Measurements from ENCODE around the gene NRG2. TPM values are rescaled to one million over a fixed set of nuclear protein-coding genes. Genes with fewer than 3 reads are reported as not detected.
A peak's percentile ranks its signal among the peaks of the same experiment; 100 is the strongest.

Gene NRG2
- not detected for total RNA-seq
- not detected for polyA plus RNA-seq

- DNase-seq = peak; percentile 35 to 45 (median 43)
- peak within 1 kb of the TSS; percentile 23 for H3K4me3 ChIP-seq (ENCODE audit: low read depth, low read length)
- no peak within 1 kb of the TSS for H3K27ac Mint-ChIP-seq
- peak within 1 kb of the TSS; percentile 29 to 79 (median 72) for H3K4me3 Mint-ChIP-seq
- peaks cover 69% of the 10 kb centered on the region for H3K27me3 Mint-ChIP-seq
- peaks cover 0 to 1% (median 0%) of the 10 kb centered on the region in 7 donors for H3K9me3 Mint-ChIP-seq
- peaks cover 22% of the 10 kb centered on the region for H3K4me1 ChIP-seq (ENCODE audit: control insufficient read depth, insufficient read depth, low read length, poor library complexity, severe bottlenecking)
- no peaks in the 10 kb centered on the region for H3K36me3 Mint-ChIP-seq
- peaks cover 0 to 29% (median 7%) of the 10 kb centered on the region in 4 donors for H3K4me1 Mint-ChIP-seq
- H3K27me3 ChIP-seq (ENCODE audit: control insufficient read depth, insufficient read depth, low read length) = peaks cover 51% of the 10 kb centered on the region
- H3K36me3 ChIP-seq (ENCODE audit: control insufficient read depth, insufficient read depth, low read length) = no peaks in the 10 kb centered on the region
- ATAC-seq (ENCODE audit: low read depth in 2 of 2) = peak; percentile 71 to 75
- no peak within 1 kb of the TSS for H3K27ac ChIP-seq (ENCODE audit: insufficient read depth, low read length, poor library complexity, severe bottlenecking)
- no peaks in the 10 kb centered on the region for H3K9me3 ChIP-seq (ENCODE audit: control insufficient read depth in 2 of 2, low read length in 2 of 2)
These were observed at the start of gene NRG2 for GRCh38 chr5:140042643-140043507. Gene NRG2 (minus strand): TSS chr5:140043299.

GRCh38 chr5:140090251-140090650 is 47.2 kb upstream of the NRG2 start:
- Mint-ChIP-seq H3K27me3 (peaks cover 69% of the 10 kb centered on the region), H3K4me3 (no peak overlapping the region), H3K27ac (no peak overlapping the region), H3K9me3 (peaks cover 2 to 21% (median 9%) of the 10 kb centered on the region in 7 donors), H3K36me3 (peaks cover 4% of the 10 kb centered on the region), H3K4me1 (no peaks in the 10 kb centered on the region)
- H3K27me3 ChIP-seq (ENCODE audit: control insufficient read depth, insufficient read depth, low read length) = peaks cover 11% of the 10 kb centered on the region
- DNase-seq (no peak), ATAC-seq (ENCODE audit: low read depth in 2 of 2) (no peak)
- H3K4me1 ChIP-seq (ENCODE audit: control insufficient read depth, insufficient read depth, low read length, poor library complexity, severe bottlenecking) = no peaks in the 10 kb centered on the region
- no peak overlapping the region for H3K4me3 ChIP-seq (ENCODE audit: low read depth, low read length)
- peaks cover 19 to 20% of the 10 kb centered on the region in 2 experiments for H3K9me3 ChIP-seq (ENCODE audit: control insufficient read depth in 2 of 2, low read length in 2 of 2)
- no peaks in the 10 kb centered on the region for H3K36me3 ChIP-seq (ENCODE audit: control insufficient read depth, insufficient read depth, low read length)
- H3K27ac ChIP-seq (ENCODE audit: insufficient read depth, low read length, poor library complexity, severe bottlenecking) = no peak overlapping the region

- DNase-seq (no peak), ATAC-seq (ENCODE audit: low read depth in 2 of 2) (no peak)
- H3K4me3 ChIP-seq (ENCODE audit: low read depth, low read length) = no peak overlapping the region
- no peak overlapping the region for H3K27ac ChIP-seq (ENCODE audit: insufficient read depth, low read length, poor library complexity, severe bottlenecking)
- Mint-ChIP-seq H3K36me3 (no peaks in the 10 kb centered on the region), H3K4me1 (no peaks in the 10 kb centered on the region), H3K9me3 (peaks cover 0 to 7% (median 5%) of the 10 kb centered on the region in 7 donors), H3K27ac (no peak overlapping the region), H3K4me3 (no peak overlapping the region), H3K27me3 (peaks cover 51% of the 10 kb centered on the region)
- H3K4me1 ChIP-seq (ENCODE audit: control insufficient read depth, insufficient read depth, low read length, poor library complexity, severe bottlenecking) = no peaks in the 10 kb centered on the region
- peaks cover 15% of the 10 kb centered on the region for H3K27me3 ChIP-seq (ENCODE audit: control insufficient read depth, insufficient read depth, low read length)
- no peaks in the 10 kb centered on the region for H3K36me3 ChIP-seq (ENCODE audit: control insufficient read depth, insufficient read depth, low read length)
- peaks cover 3 to 4% of the 10 kb centered on the region in 2 experiments for H3K9me3 ChIP-seq (ENCODE audit: control insufficient read depth in 2 of 2, low read length in 2 of 2)
These were observed 41.4 kb upstream of the NRG2 start for GRCh38 chr5:140084541-140084940.

- Mint-ChIP-seq H3K36me3 (no peaks in the 10 kb centered on the region), H3K27me3 (peaks cover 53% of the 10 kb centered on the region), H3K4me1 (no peaks in the 10 kb centered on the region), H3K9me3 (peaks cover 0 to 4% (median 0%) of the 10 kb centered on the region in 7 donors), H3K27ac (no peak overlapping the region), H3K4me3 (peak overlapping the region in 1 of 4 donors; percentile 27)
- Histone ChIP-seq H3K27me3 (ENCODE audit: control insufficient read depth, insufficient read depth, low read length) (peaks cover 15% of the 10 kb centered on the region), H3K27ac (ENCODE audit: insufficient read depth, low read length, poor library complexity, severe bottlenecking) (no peak overlapping the region), H3K9me3 (ENCODE audit: control insufficient read depth in 2 of 2, low read length in 2 of 2) (no peaks in the 10 kb centered on the region), H3K4me3 (ENCODE audit: low read depth, low read length) (no peak overlapping the region), H3K4me1 (ENCODE audit: control insufficient read depth, insufficient read depth, low read length, poor library complexity, severe bottlenecking) (no peaks in the 10 kb centered on the region), H3K36me3 (ENCODE audit: control insufficient read depth, insufficient read depth, low read length) (no peaks in the 10 kb centered on the region)
- DNase-seq = no peak
- ATAC-seq (ENCODE audit: low read depth in 2 of 2) = no peak
These were observed 40.6 kb upstream of the NRG2 start for GRCh38 chr5:140083650-140084049.

GRCh38 chr5:140083120-140083519 is 40.0 kb upstream of the NRG2 start:
- Mint-ChIP-seq H3K27ac (no peak overlapping the region), H3K36me3 (no peaks in the 10 kb centered on the region), H3K27me3 (peaks cover 56% of the 10 kb centered on the region), H3K4me1 (no peaks in the 10 kb centered on the region), H3K4me3 (no peak overlapping the region), H3K9me3 (peaks cover 0 to 4% (median 0%) of the 10 kb centered on the region in 7 donors)
- DNase-seq (no peak), ATAC-seq (ENCODE audit: low read depth in 2 of 2) (no peak)
- no peaks in the 10 kb centered on the region for H3K4me1 ChIP-seq (ENCODE audit: control insufficient read depth, insufficient read depth, low read length, poor library complexity, severe bottlenecking)
- peaks cover 15% of the 10 kb centered on the region for H3K27me3 ChIP-seq (ENCODE audit: control insufficient read depth, insufficient read depth, low read length)
- H3K4me3 ChIP-seq (ENCODE audit: low read depth, low read length) = no peak overlapping the region
- no peaks in the 10 kb centered on the region for H3K9me3 ChIP-seq (ENCODE audit: control insufficient read depth in 2 of 2, low read length in 2 of 2)
- H3K27ac ChIP-seq (ENCODE audit: insufficient read depth, low read length, poor library complexity, severe bottlenecking) = no peak overlapping the region
- no peaks in the 10 kb centered on the region for H3K36me3 ChIP-seq (ENCODE audit: control insufficient read depth, insufficient read depth, low read length)

- H3K27ac ChIP-seq (ENCODE audit: insufficient read depth, low read length, poor library complexity, severe bottlenecking) = no peak overlapping the region
- no peak for DNase-seq
- Mint-ChIP-seq H3K27me3 (peaks cover 60% of the 10 kb centered on the region), H3K27ac (no peak overlapping the region), H3K4me3 (no peak overlapping the region), H3K9me3 (no peaks in the 10 kb centered on the region), H3K36me3 (no peaks in the 10 kb centered on the region), H3K4me1 (peaks cover 0 to 5% (median 0%) of the 10 kb centered on the region in 4 donors)
- H3K27me3 ChIP-seq (ENCODE audit: control insufficient read depth, insufficient read depth, low read length) = peaks cover 18% of the 10 kb centered on the region
- ATAC-seq (ENCODE audit: low read depth in 2 of 2) = no peak
- no peak overlapping the region for H3K4me3 ChIP-seq (ENCODE audit: low read depth, low read length)
- H3K36me3 ChIP-seq (ENCODE audit: control insufficient read depth, insufficient read depth, low read length) = no peaks in the 10 kb centered on the region
- no peaks in the 10 kb centered on the region for H3K9me3 ChIP-seq (ENCODE audit: control insufficient read depth in 2 of 2, low read length in 2 of 2)
- no peaks in the 10 kb centered on the region for H3K4me1 ChIP-seq (ENCODE audit: control insufficient read depth, insufficient read depth, low read length, poor library complexity, severe bottlenecking)
These were observed 33.7 kb upstream of the NRG2 start for GRCh38 chr5:140076788-140077187.

- no peaks in the 10 kb centered on the region for H3K36me3 ChIP-seq (ENCODE audit: control insufficient read depth, insufficient read depth, low read length)
- H3K27ac ChIP-seq (ENCODE audit: insufficient read depth, low read length, poor library complexity, severe bottlenecking) = no peak overlapping the region
- H3K4me1 Mint-ChIP-seq = peaks cover 0 to 5% (median 0%) of the 10 kb centered on the region in 4 donors
- H3K27me3 Mint-ChIP-seq = peaks cover 54% of the 10 kb centered on the region
- no peaks in the 10 kb centered on the region for H3K9me3 Mint-ChIP-seq
- DNase-seq (no peak), ATAC-seq (ENCODE audit: low read depth in 2 of 2) (no peak)
- no peak overlapping the region for H3K4me3 ChIP-seq (ENCODE audit: low read depth, low read length)
- no peaks in the 10 kb centered on the region for H3K9me3 ChIP-seq (ENCODE audit: control insufficient read depth in 2 of 2, low read length in 2 of 2)
- H3K36me3 Mint-ChIP-seq = no peaks in the 10 kb centered on the region
- H3K4me3 Mint-ChIP-seq = no peak overlapping the region
- H3K27ac Mint-ChIP-seq = no peak overlapping the region
- H3K27me3 ChIP-seq (ENCODE audit: control insufficient read depth, insufficient read depth, low read length) = peaks cover 18% of the 10 kb centered on the region
- H3K4me1 ChIP-seq (ENCODE audit: control insufficient read depth, insufficient read depth, low read length, poor library complexity, severe bottlenecking) = no peaks in the 10 kb centered on the region
These were observed 33.0 kb upstream of the NRG2 start for GRCh38 chr5:140076142-140076541.

GRCh38 chr5:140075371-140075770 is 32.3 kb upstream of the NRG2 start:
- Mint-ChIP-seq H3K4me3 (no peak overlapping the region), H3K36me3 (no peaks in the 10 kb centered on the region), H3K9me3 (no peaks in the 10 kb centered on the region), H3K4me1 (peaks cover 0 to 5% (median 0%) of the 10 kb centered on the region in 4 donors), H3K27me3 (peaks cover 53% of the 10 kb centered on the region), H3K27ac (no peak overlapping the region)
- no peaks in the 10 kb centered on the region for H3K9me3 ChIP-seq (ENCODE audit: control insufficient read depth in 2 of 2, low read length in 2 of 2)
- H3K27me3 ChIP-seq (ENCODE audit: control insufficient read depth, insufficient read depth, low read length) = peaks cover 16% of the 10 kb centered on the region
- ATAC-seq (ENCODE audit: low read depth in 2 of 2) = no peak
- no peak overlapping the region for H3K27ac ChIP-seq (ENCODE audit: insufficient read depth, low read length, poor library complexity, severe bottlenecking)
- H3K4me3 ChIP-seq (ENCODE audit: low read depth, low read length) = no peak overlapping the region
- no peaks in the 10 kb centered on the region for H3K4me1 ChIP-seq (ENCODE audit: control insufficient read depth, insufficient read depth, low read length, poor library complexity, severe bottlenecking)
- DNase-seq = no peak
- no peaks in the 10 kb centered on the region for H3K36me3 ChIP-seq (ENCODE audit: control insufficient read depth, insufficient read depth, low read length)

Measured in CD4-positive, CD25-positive, alpha-beta regulatory T cell (primary cell).